ENCODE data around the gene NARF.
"Not testable (repeated sequence)": the region's sequence is repeated elsewhere in the genome, so short reads cannot be mapped to it uniquely, and the experiment has no call there.

NARF gene

GRCh38 chr17:82503728-82504308 lies 45.3 kb downstream of the NARF start:
- DNase-seq, result no peak

DNA sequence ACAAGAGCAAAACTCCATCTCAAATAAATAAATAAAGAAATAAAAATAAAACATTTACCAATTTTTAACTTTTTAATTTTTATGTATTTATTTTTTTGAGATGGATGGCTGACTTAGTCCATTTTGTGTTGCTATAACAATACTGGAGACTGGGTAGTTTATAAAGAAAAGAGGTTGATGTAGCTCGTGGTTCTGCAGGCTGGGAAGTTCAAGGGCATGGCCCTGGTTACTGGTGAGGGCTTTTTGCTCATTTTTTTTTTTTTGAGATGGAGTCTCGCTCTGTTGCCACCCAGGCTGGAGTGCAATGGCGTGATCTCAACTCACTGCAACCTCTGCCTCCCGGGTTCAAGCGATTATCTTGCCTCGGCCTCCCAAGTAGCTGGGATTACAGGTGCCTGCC lies 46.8 kb downstream of the NARF start:
- no peak for DNase-seq

GRCh38 chr17:82506402-82506801 lies 47.9 kb downstream of the NARF start:
- not testable (repeated sequence) for DNase-seq

- DNase-seq, result no peak
These were observed 49.2 kb downstream of the NARF start for GRCh38 chr17:82507631-82508175.

- not testable (repeated sequence) for DNase-seq
These were observed 53.1 kb downstream of the NARF start for GRCh38 chr17:82511642-82512041.

DNA sequence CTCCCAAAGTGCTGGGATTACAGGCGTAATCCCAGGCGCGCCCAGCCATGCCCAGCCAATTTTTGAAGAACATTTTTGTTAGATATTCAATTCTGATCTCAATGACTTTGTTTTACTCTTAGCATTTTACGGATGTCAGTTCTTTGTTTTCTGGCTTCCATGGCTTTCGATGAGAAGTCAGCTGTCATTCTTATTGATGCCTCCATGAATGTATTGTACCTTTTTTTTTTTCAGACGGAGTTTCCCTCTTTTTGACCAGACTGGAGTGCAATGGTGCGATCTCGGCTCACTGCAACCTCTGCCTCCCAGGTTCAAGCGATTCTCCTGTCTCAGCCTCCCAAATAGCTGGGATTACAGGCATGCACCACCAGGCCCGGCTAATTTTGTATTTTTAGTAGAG lies 55.3 kb downstream of the NARF start:
- DNase-seq, result not testable (repeated sequence)

GRCh38 chr17:82517230-82517865 lies 58.8 kb downstream of the NARF start:
- DNase-seq, result no peak

DNA sequence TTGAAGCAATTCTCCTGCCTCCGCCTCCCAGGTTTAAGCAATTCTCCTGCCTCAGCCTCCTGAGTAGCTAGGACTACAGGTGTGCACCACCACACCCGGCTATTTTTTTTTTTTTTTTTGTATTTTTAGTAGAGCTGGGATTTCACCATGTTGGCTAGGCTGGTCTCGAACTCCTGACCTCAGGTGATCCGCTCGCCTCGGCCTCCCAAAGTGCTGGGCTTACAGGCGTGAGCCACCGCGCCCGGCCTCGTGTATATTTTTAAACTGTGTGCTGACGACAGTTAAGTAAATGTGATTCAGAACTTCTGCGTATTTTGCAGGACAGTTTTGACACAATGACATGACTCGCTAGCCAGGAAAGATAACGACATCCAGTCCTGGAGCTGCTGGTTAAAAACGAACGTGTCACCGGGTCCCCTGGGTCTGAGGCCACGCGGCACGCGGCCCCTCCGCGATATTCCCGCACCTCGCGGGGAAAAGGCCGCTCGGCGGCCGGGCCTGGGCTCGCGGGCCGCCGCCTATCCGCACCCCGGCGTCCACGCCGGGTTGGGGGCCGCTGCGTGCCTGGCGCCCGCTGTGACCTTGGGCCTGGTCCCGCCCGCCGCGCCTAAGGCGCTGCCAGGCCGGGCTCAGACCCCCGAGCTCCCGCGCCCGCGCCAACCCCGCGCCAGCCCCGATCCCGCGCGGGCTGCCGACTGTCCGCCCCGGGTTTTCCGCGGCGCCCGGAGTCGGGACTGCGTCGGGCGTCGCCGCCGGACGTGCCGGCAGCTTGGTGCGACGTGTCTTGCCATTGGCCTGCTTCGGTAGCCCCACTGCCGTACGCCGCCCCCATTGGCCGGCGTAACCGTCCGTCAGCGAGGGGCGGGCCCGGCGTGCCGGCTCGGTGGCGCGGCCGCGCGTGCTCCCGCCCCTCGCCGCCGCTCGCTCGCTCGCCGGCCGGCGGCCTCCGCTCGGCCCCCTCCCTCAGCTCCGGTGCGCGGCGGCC lies 60.6 kb downstream of the NARF start, which contains the start of gene FOXK2:
TSS of gene FOXK2 (plus strand) at position 907 of the 985 bp plus-strand sequence. CDS start 157 bp downstream, outside the sequence.
- peak; percentile 97 for DNase-seq

DNA sequence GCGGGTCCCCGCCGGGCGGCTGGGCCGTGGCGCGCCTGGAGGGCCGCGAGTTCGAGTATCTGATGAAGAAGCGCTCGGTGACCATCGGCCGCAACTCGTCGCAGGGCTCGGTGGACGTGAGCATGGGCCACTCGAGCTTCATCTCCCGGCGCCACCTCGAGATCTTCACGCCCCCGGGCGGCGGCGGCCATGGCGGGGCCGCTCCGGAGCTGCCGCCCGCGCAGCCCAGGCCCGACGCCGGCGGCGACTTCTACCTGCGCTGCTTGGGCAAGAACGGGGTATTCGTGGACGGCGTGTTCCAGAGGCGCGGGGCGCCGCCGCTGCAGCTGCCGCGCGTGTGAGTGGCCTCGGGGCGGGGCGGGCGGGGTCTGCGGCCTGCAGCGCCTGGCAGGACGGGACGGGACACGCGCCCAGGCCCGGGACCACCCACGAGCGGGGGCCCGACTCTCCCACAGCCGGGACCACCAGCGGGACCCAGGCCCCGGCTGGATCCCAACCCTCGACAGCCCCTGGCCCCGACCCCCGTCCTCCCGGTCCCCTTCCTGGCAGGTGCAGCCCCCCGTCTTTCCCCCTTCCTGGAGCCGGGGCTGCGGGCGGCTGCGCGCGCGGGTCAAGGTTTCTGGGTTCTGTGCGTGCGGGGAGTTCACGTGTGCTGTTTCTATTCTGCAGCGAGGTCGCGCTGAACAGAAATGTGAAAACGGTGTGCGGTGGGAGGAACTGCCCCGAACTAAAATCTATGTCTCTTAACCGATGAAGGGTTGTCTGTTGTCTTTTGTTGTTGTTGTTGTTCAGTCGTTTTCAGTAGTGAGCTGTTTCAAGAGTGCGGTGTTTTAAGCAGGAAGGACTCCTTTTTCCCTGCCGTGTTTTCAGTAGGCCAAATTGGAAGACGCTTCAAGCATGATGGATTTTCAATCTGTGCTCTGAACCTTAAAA lies 61.7 kb downstream of the NARF start:
- DNase-seq, result peak; percentile 48

DNA sequence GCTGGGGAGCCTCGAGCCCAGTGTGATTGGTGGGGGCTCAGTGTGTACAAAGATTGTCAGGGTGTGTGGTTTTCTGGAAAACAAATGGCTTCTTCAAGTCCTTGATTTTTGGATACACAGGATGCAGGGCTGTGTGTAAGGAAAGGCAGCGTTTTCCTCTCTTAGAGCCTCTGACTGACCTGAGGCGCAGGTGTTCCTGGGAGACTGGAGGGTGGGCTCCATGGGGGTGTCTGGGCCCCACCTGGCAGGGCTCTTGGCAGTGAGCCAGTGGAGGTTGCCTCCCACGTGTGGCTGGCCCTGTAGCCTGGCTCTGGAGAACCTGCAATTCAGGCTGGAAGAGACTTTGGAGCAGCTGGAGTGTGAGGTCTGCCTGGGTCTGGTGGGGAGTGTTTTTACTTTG lies 66.0 kb downstream of the NARF start:
- DNase-seq, result no peak

DNA sequence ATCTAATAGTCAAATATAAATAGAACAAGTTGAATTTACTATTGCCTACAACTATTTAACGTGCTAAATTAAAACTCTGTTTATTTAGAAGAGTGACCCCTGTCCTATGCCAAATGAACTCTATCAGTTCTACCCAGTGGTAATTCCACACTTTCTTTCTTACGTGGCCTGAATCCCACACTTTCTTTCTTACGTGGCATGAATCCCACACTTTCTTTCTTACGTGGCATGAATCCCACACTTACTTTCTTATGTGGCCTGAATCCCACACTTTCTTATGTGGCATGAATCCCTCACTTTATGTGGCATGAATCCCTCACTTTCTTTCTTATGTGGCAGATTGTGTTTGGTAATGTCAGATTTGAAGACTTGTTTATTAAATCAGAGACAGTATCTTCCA lies 67.2 kb downstream of the NARF start:
- no peak for DNase-seq

DNA sequence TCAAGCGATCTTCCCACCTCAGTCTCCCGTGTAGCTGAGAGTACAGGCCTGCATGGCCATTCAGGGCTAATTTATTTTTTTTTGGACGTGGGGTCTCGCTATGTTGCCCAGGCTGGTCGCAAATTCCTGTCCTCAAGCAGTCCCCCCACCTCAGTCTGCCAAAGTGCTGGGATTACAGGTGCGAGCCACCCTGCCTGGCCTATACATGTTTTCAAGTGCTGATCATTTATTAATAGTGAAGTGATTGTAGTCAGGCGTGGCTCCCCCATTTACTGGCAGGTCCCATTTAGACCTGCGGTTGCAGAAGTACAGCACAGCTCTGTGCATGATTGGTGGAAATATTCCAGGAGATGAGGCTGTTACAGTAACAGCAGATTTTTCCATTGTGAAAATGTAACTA lies 69.4 kb downstream of the NARF start:
- no peak for DNase-seq

- DNase-seq, result peak; percentile 68
These were observed 70.1 kb downstream of the NARF start for GRCh38 chr17:82528484-82529265.

- no peak for DNase-seq
These were observed 71.4 kb downstream of the NARF start for GRCh38 chr17:82529914-82530300.

GRCh38 chr17:82531431-82531881 lies 72.9 kb downstream of the NARF start:
- no peak for DNase-seq

DNA sequence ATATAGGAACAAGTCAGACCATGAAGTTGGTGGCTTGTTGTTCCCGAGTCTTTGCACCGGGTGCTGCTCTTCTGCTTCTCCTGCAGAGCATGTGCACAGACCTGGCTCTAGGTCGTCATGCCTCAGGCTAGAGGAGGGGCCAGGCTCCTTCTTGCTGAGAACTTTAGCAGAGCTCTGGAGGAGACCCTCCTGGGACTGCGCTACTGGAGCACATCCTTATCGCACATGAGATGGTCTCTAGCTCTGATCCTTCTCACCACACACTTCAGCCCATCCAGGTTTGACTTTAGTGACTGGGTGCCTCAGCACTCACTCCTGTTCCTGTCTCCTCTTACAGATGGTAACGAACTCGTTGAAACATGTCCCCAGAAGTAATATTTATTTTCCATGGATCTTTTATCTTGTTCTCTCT lies 75.9 kb downstream of the NARF start:
- DNase-seq, result no peak

- peak; percentile 44 for DNase-seq
These were observed 78.1 kb downstream of the NARF start for GRCh38 chr17:82536512-82537201.

DNA sequence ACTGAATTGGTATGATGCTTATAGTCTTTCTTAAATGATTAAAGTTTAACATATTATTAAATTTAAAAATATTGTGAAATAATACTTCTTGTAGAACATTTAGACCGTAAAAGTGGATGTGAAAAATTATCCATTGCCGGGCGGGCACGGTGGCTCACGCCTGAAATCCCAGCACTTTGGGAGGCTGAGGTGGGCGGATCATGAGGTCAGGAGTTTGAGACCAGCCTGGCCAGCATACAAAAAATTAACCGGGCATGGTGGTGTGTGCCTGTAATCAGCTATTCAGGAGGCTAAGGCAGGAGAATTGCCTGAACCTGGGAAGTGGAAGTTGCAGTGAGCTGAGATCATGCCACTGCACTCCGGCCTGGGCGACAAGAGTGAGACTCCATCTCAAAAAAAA lies 78.7 kb downstream of the NARF start:
- DNase-seq, result not testable (repeated sequence)

- not testable (repeated sequence) for DNase-seq
These were observed 80.5 kb downstream of the NARF start for GRCh38 chr17:82539076-82539475.

Measured in right hindlimb (tissue), 1 donor.